Caco-2 (cell line): ENCODE measurements around the gene PPP1CC. TPM values are rescaled to one million over a fixed set of nuclear protein-coding genes. Genes with fewer than 3 reads are reported as not detected.

Experiments
- Bru-seq: library from RNA; stranded (reverse); fragments of 400-500 nt; gene quantifications from one replicate; lab custom pipeline; 2021; lab: Mats Ljungman, UMichigan
- BruChase-seq, 2 experiments: library from RNA; stranded (reverse); fragments of 400-500 nt; gene quantifications; one replicate each; lab custom pipeline; 2021; lab: Mats Ljungman, UMichigan
- BruUV-seq: library from RNA; stranded (reverse); fragments of 400-500 nt; replicated peaks from 2 replicates; lab custom pipeline; 2021; lab: Mats Ljungman, UMichigan
- CTCF ChIA-PET: fragments of 300-600 bp; sonication (Branson Sonifier 250); formaldehyde crosslinking; loops from one replicate; lab custom pipeline; 2022; ENCODE audit warnings: antibody characterized with exemption; lab: Charles Lee
- POLR2A ChIA-PET: fragments of 300-600 bp; sonication (Branson Sonifier 250); formaldehyde crosslinking; loops from one replicate; lab custom pipeline; 2022; ENCODE audit warnings: antibody characterized with exemption; lab: Charles Lee
- DNase-seq, 2 experiments: peaks; one replicate each; pipeline versions ENCODE4 v3.0.0 to v3.0.0-alpha.2; 2020 to 2022
- H3K27me3 ChIP-seq: replicated peaks from 2 replicates; pipeline ENCODE4 v1.6.0; 2011; ENCODE audit warnings: low read length; ENCODE audit not compliant: control insufficient read depth, insufficient read depth
- H3K36me3 ChIP-seq: 2 replicates; pipeline ENCODE4 v1.5.1; 2011; ENCODE audit warnings: low read length; ENCODE audit not compliant: control insufficient read depth, insufficient read depth
- H3K4me1 ChIP-seq: fragments of 250-450 bp; sonication (Bioruptor Pico); 2 replicates; pipeline ENCODE4 v1.5.1; 2020; ENCODE audit warnings: mild to moderate bottlenecking
- H3K4me3 ChIP-seq: 2 replicates; pipeline ENCODE4 v1.5.1; 2011; ENCODE audit warnings: low read depth, mild to moderate bottlenecking, control low read depth, low read length
- H3K9me3 ChIP-seq: fragments of 250-450 bp; sonication (Bioruptor Pico); 2 replicates; pipeline ENCODE4 v1.5.1; 2020; ENCODE audit warnings: mild to moderate bottlenecking, moderate library complexity
- H3K27ac Mint-ChIP-seq: one replicate; pipeline ENCODE4 v1.8.0; 2022; ENCODE audit warnings: mixed read lengths; ENCODE audit not compliant: unreplicated experiment
- H3K27me3 Mint-ChIP-seq: one replicate; pipeline ENCODE4 v1.8.0; 2022; ENCODE audit warnings: mixed read lengths; ENCODE audit not compliant: insufficient read depth, unreplicated experiment
- H3K36me3 Mint-ChIP-seq: one replicate; pipeline ENCODE4 v1.8.0; 2022; ENCODE audit warnings: mild to moderate bottlenecking, mixed read lengths; ENCODE audit not compliant: insufficient read depth, unreplicated experiment
- H3K4me1 Mint-ChIP-seq: one replicate; pipeline ENCODE4 v1.8.0; 2022; ENCODE audit warnings: low read depth, mixed read lengths; ENCODE audit not compliant: unreplicated experiment
- H3K4me3 Mint-ChIP-seq: one replicate; pipeline ENCODE4 v1.8.0; 2022; ENCODE audit warnings: mild to moderate bottlenecking, moderate library complexity, mixed read lengths; ENCODE audit not compliant: unreplicated experiment
- H3K9me3 Mint-ChIP-seq: one replicate; pipeline ENCODE4 v1.8.0; 2022; ENCODE audit warnings: mixed read lengths; ENCODE audit not compliant: unreplicated experiment
- intact Hi-C: fragments of 100-400 bp; cut with micrococcal nuclease; formaldehyde crosslinking; loops from one replicate; pipeline ENCODE4 v1.10.0; 2022; ENCODE audit not compliant: unreplicated experiment
- long read RNA-seq: library from polyadenylated mRNA; stranded (forward); transcript quantifications from one replicate; pipeline ENCODE4 v2.0.0, GENCODE V29; 2022
- total RNA-seq: library from RNA; stranded (reverse); gene quantifications from 2 replicates; pipeline ENCODE4 v1.2.3, GENCODE V29; 2022
- TF ChIP-seq, protein P1 (sequence below), 2 experiments: fragments of 200-600 bp in 1 of 2; IDR thresholded peaks; 1 replicate in 1 of 2; 2 replicates in 1 of 2; pipeline versions ENCODE4 v1.5.1 to v1.8.0; 2011 to 2022; ENCODE audit warnings: antibody characterized with exemption in 1 of 2, control low read depth in 1 of 2, inconsistent platforms in 1 of 2, low read depth in 1 of 2, low read length in 1 of 2, mild to moderate bottlenecking in 1 of 2, moderate library complexity in 1 of 2; ENCODE audit not compliant: insufficient read depth in 1 of 2, severe bottlenecking in 1 of 2, unreplicated experiment in 1 of 2

Gene PPP1CC
- total RNA-seq (202 and 213 TPM in 2 replicates), Bru-seq, nascent RNA (percentile 96 among the genes with signal in this experiment), BruChase-seq, experiment 1, labeled RNA remaining after a 2-hour chase (percentile 97 among the genes with signal in this experiment), BruChase-seq, experiment 2, labeled RNA remaining after a 6-hour chase (percentile 99 among the genes with signal in this experiment)
- long read RNA-seq, transcript PPP1CC-201 (7 exons, 2,559 nt) = major isoform, 107 of 130 reads
- long read RNA-seq, partial matches to known transcripts = 5 of 130 reads
- long read RNA-seq, other reads (novel, unspliced or antisense) = 15 of 130 reads

DNA sequence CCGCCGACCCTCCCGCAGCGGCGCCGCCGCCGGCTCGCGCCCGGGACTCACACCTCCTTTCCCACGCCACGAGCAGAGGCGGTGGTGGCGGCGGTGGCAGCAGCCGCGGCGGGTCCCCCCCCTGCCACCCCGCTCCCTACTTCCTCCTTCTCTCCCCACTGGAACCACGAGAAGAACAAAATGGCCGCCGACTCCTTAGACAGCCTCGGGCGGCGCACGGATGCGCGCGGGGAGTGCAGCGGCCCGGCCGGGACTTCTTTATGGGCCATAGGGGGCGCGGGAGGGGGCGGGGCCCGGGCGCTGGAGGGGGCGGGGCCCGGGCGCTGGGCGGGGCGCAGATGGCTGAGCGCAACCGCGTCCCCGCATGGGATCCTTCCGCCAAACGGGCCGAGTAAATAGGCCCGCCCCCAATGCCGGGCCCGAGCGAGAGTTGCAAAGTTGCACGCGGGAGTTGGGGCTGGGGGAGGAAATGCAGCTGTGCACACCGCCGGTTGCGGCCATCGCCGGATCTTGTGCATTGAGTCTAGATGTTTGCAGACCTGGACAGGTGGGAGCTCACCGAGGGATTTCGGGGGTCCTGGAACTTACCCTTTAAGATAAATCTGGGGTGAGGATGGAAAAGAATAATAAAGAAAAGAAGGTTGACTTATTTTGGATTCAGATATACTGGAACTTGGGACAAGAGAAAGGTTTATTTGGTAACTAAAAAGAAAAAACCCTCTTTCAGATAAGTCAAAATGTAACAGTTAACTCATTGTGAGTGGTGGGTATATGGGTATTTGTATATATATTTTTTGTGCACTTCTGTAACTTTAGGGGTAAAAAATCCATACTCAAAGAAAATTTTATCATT is at the start of gene PPP1CC:
TSS of gene PPP1CC (minus strand) at position 174 of the 853 bp plus-strand sequence. CDS start 184 bp downstream, outside the sequence.
- H3K9me3 Mint-ChIP-seq = no peaks in the 10 kb centered on the region
- H3K4me3 Mint-ChIP-seq = peak within 1 kb of the TSS; percentile 93
- POLR2A ChIA-PET = interaction anchor here (0.5 to 0.6 kb wide), 2 partner anchors 29 to 117 kb away, joined by 4 read pairs; no protein-coding TSS in a partner anchor
- CTCF ChIA-PET = interaction anchor here (0.6 kb wide), 1 partner anchor 38 kb away, joined by 3 read pairs; no protein-coding TSS in a partner anchor
- H3K4me1 Mint-ChIP-seq = peaks cover 13% of the 10 kb centered on the region
- BruUV-seq = TSS peak; percentile 93
- H3K27me3 Mint-ChIP-seq = no peaks in the 10 kb centered on the region
- intact Hi-C loops = loop anchor here (5.0 to 10.0 kb wide), 2 partner anchors 82 to 1171 kb away; partner anchors contain the start of genes MMAB and MVK
- DNase-seq = peak; percentile 92 to 93
- Histone ChIP-seq H3K4me1 (peaks cover 19% of the 10 kb centered on the region; the same call in 1 of the 2 replicates), H3K36me3 (peaks cover 2% of the 10 kb centered on the region; the same call in 1 of the 2 replicates), H3K27me3 (no peaks in the 10 kb centered on the region), H3K9me3 (no peaks in the 10 kb centered on the region), H3K4me3 (peak within 1 kb of the TSS; percentile 97)
- TF ChIP-seq, protein P1, sequence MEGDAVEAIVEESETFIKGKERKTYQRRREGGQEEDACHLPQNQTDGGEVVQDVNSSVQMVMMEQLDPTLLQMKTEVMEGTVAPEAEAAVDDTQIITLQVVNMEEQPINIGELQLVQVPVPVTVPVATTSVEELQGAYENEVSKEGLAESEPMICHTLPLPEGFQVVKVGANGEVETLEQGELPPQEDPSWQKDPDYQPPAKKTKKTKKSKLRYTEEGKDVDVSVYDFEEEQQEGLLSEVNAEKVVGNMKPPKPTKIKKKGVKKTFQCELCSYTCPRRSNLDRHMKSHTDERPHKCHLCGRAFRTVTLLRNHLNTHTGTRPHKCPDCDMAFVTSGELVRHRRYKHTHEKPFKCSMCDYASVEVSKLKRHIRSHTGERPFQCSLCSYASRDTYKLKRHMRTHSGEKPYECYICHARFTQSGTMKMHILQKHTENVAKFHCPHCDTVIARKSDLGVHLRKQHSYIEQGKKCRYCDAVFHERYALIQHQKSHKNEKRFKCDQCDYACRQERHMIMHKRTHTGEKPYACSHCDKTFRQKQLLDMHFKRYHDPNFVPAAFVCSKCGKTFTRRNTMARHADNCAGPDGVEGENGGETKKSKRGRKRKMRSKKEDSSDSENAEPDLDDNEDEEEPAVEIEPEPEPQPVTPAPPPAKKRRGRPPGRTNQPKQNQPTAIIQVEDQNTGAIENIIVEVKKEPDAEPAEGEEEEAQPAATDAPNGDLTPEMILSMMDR (IDR thresholded peaks at IDR 0.05; ENCODE audit: insufficient read depth in 1 of 2, low read depth in 1 of 2, low read length in 1 of 2, severe bottlenecking in 1 of 2, unreplicated experiment in 1 of 2) = no peak
- H3K36me3 Mint-ChIP-seq = peaks cover 38% of the 10 kb centered on the region
- H3K27ac Mint-ChIP-seq = peak within 1 kb of the TSS; percentile 95

DNA sequence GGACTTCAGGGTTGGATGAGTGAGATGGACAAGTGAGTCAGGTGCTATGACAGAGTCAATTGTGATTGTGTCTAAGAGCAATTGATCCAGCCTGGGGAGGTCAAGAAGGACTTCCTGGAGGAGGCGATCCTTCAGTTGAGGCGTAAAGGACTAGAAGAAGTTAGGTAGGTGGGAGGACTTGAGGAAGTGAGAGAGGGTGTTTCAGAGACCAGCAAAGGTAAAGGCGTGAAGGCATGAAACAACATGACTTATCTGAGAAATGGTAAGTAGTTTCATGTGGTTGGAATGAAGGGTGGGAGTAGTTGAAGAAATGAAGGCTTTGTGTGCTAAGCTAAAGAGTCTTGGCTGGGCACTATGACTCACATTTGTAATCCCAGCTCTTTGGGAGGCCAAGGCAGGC is 48.9 kb upstream of the PPP1CC start:
- BruUV-seq = no TSS peak
- no peak overlapping the region for H3K4me3 ChIP-seq
- Mint-ChIP-seq H3K27ac (no peak overlapping the region), H3K9me3 (no peaks in the 10 kb centered on the region), H3K27me3 (no peaks in the 10 kb centered on the region), H3K4me3 (no peak overlapping the region), H3K36me3 (no peaks in the 10 kb centered on the region), H3K4me1 (no peaks in the 10 kb centered on the region)
- H3K4me1 ChIP-seq = no peaks in the 10 kb centered on the region
- ChIA-PET POLR2A (no interaction called here), CTCF (no interaction called here)
- intact Hi-C loops = no loop called here
- no peaks in the 10 kb centered on the region for H3K27me3 ChIP-seq
- TF ChIP-seq, protein P1 (IDR thresholded peaks at IDR 0.05; ENCODE audit: insufficient read depth in 1 of 2, low read depth in 1 of 2, low read length in 1 of 2, severe bottlenecking in 1 of 2, unreplicated experiment in 1 of 2) = no peak
- no peaks in the 10 kb centered on the region for H3K9me3 ChIP-seq
- DNase-seq = no peak
- no peaks in the 10 kb centered on the region for H3K36me3 ChIP-seq

DNA sequence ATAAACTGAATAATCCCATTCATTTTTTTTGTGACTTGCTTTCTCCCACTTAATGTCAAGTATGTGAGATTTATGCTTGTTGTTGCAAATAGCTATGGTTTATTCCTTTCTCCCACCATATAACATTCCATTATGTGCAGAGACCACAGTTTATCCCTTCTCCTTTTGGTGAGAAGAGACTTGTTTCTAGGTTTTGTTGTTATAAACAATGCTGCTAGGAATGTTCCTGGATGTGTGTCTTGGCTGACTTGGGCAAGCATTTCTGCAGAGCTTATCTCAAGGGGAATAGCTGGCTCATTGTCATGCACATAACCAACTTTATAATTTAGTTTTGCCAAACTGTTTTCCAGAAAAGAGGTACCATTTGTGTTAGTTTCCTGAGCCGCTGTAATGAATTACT is 47.6 kb upstream of the PPP1CC start:
- TF ChIP-seq, protein P1 (IDR thresholded peaks at IDR 0.05; ENCODE audit: insufficient read depth in 1 of 2, low read depth in 1 of 2, low read length in 1 of 2, severe bottlenecking in 1 of 2, unreplicated experiment in 1 of 2) = no peak
- BruUV-seq = no TSS peak
- Mint-ChIP-seq H3K9me3 (no peaks in the 10 kb centered on the region), H3K36me3 (no peaks in the 10 kb centered on the region), H3K4me1 (no peaks in the 10 kb centered on the region), H3K27me3 (no peaks in the 10 kb centered on the region), H3K27ac (no peak overlapping the region), H3K4me3 (no peak overlapping the region)
- H3K9me3 ChIP-seq = no peaks in the 10 kb centered on the region
- ChIA-PET POLR2A (no interaction called here), CTCF (no interaction called here)
- no peaks in the 10 kb centered on the region for H3K27me3 ChIP-seq
- intact Hi-C loops = no loop called here
- no peak overlapping the region for H3K4me3 ChIP-seq
- no peak for DNase-seq
- H3K4me1 ChIP-seq = no peaks in the 10 kb centered on the region
- no peaks in the 10 kb centered on the region for H3K36me3 ChIP-seq
